WI38 (cell line): ENCODE results near the gene ARHGAP26.
"Not testable (repeated sequence)": the region's sequence is repeated elsewhere in the genome, so short reads cannot be mapped to it uniquely, and the experiment has no call there.

Experiments used
- H3K4me3 ChIP-seq: 2 replicates; pipeline ENCODE4 v1.5.1; 2011; ENCODE audit warnings: low read depth, mild to moderate bottlenecking, control low read depth, low read length
- TF ChIP-seq, protein P1 (sequence below): IDR thresholded peaks from 2 replicates; pipeline ENCODE4 v1.5.1; 2012; ENCODE audit warnings: low read depth, mild to moderate bottlenecking, control low read depth, low read length

The ARHGAP26 gene

DNA sequence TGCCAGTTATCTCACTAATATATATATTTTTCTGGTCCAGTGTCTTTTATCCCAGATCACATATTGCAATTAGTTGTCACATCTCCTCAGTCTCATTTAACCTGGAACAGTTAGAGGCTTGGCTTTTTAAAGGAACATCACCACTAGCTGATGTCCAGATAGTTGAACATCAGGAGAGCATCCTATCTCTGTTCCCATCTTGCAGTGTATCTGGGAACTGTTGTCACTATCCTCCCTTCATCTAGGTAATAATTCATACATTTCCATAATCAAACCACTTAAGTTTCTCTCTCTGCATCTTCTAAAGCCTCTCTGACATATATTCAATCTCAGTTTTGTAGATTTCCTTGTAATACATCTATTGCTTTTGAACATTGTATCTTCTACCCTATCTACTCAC, 175.7 kb downstream of the ARHGAP26 start:
- TF ChIP-seq, protein P1, sequence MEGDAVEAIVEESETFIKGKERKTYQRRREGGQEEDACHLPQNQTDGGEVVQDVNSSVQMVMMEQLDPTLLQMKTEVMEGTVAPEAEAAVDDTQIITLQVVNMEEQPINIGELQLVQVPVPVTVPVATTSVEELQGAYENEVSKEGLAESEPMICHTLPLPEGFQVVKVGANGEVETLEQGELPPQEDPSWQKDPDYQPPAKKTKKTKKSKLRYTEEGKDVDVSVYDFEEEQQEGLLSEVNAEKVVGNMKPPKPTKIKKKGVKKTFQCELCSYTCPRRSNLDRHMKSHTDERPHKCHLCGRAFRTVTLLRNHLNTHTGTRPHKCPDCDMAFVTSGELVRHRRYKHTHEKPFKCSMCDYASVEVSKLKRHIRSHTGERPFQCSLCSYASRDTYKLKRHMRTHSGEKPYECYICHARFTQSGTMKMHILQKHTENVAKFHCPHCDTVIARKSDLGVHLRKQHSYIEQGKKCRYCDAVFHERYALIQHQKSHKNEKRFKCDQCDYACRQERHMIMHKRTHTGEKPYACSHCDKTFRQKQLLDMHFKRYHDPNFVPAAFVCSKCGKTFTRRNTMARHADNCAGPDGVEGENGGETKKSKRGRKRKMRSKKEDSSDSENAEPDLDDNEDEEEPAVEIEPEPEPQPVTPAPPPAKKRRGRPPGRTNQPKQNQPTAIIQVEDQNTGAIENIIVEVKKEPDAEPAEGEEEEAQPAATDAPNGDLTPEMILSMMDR = no peak
- no peak overlapping the region for H3K4me3 ChIP-seq

DNA sequence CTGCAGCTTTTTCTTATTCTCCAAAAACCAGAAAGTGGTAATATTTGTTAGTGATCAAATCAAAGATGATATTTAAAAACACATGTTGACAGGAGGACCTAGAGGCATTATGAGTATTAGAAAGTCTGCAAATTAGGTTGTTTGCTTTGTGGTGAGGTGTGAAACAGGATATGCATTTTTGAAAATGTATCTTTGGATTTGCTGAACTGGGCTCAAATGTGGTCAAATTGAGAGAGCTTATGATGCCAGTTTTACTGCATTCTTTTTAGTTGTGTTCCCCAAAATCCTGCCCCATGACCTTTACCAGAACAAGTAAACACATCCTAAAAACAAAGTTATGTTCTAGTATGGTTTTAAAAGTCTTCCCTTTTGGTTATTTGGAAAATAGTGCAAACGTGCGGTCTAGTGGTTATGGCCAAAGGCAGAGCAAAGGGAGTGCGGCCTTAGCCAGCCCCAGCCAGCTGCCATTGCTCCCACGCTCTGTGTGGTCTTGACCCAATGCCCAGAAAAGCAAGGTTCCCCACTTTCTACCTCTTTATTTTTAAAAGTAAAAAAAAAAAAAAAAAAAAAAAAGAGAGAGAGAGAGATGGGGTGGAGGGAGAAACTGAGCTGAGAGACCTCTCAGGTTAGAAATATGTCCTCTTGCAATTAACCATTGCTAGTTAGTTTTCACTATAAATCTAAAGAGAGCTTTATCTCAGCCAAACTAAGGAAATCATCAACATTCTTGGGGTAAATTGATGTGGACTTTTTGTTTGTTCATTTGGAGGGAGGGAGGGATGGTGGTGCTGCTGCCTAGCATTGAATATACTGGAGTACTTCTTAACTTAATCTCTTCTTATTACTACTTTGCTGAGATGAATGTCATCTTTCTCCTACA, 176.6 kb downstream of the ARHGAP26 start:
- TF ChIP-seq, protein P1 = no peak

DNA sequence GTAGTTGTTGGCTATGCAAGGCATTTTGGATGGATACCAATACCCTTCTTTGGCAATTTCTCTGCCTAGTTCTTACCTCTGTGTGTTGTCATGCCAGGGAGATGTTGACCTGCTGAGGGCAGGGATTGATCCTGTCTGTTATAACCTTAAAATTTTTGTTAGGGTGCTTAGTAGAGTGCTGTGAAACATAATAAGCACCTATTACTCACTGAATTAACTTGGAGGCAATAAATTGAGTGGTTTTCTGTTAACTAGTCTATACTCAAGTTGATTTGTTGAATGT, 177.2 kb downstream of the ARHGAP26 start:
- TF ChIP-seq, protein P1 = no peak
- no peak overlapping the region for H3K4me3 ChIP-seq

More for the DNA sequence above, 176.6 kb downstream of the ARHGAP26 start:
- H3K4me3 ChIP-seq = no peak overlapping the region

DNA sequence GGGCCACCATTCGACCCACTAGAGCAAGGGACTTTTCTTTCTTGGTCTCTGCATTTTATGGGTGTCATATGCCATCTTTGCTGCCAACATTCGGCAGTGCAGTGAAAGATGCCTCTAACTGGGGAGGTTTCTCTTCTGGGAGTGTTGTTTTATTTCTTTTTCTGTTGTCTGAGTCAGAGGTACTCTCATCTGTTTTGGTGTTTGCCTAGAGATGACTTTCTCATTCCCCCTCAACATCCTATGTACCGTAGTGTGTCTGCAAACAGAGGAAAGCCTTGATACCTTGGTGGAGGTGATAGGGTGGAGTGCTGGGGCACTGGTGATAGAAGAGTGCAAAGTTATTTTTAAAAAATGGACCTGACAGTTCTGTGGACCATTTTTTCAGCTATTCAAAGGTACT, 182.1 kb downstream of the ARHGAP26 start:
- H3K4me3 ChIP-seq = no peak overlapping the region
- TF ChIP-seq, protein P1 = no peak

DNA sequence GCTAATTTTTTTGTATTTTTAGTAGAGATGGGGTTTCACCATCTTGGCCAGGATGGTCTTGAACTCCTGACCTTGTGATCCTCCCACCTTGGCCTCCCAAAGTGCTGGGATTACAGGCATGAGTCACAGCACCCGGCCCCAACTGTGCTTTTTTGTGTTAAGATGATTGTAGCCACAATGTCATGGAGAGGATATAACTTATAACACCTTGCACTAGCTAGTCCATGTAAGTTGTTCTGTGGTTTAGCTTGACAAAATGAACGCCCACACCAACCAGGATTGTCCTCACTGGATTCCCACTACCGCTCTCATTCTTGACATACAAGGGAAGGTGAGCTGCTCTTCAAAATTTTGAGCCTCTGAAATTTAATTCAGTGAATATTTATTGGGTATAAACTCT, 182.7 kb downstream of the ARHGAP26 start:
- H3K4me3 ChIP-seq = not testable (repeated sequence)

DNA sequence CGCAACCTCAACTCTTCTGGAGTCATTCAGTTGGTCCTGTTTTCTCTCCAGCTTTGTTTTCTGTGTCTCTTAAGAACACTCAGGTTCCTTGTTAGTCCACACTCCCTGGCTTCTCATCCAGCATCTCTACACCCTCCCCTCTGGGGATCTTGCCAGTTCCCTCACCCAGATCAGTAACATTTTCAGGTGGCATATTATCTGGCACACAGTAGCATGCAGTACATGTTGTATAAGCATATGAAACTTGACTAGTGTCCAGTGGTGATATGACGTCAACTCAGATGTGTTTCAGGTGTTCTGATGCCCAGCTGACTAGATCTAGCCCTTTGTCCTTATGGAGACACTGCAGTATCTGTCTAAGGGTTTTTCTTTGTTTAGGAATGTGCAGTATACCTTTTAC, 184.3 kb downstream of the ARHGAP26 start:
- no peak overlapping the region for H3K4me3 ChIP-seq
- TF ChIP-seq, protein P1 = no peak

DNA sequence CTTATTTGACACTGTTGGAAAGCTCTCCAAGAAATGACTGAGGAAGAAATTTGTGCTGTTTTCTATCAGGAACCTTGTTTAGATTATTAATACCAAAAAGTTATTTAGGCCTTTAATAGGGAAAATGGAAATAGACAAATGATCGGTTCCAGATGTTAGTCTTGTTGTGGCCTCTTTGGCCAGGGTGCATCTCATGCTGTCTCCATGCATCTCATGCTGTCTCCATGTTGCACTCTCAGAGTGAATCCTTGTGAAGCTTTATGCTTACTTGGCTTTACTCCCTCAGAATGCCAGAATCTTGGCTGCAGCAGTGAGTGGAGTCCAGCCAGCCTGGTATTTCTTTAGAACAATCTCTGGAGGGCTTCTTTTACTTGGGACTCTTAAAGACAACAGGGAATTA, 185.5 kb downstream of the ARHGAP26 start:
- H3K4me3 ChIP-seq = no peak overlapping the region
- TF ChIP-seq, protein P1 = no peak

DNA sequence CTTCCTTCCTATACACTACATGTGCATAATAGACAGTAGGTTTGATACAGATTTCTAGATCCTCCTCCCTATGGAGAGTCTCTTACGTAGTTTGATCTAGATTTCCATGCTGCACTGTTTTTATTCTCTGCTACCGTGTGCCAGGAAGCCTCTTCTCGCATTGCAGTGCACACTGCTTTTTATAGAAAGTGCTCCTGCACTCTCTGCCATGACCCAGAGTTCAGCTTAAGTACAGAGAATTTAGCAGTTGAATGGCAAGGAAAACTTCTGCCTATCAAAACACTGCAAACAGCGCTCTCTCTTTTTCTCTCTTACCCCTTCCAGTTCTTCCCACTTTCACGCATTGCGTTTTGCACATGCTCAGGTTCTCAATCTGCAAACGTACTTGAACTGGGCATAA, 187.4 kb downstream of the ARHGAP26 start:
- TF ChIP-seq, protein P1 = no peak
- H3K4me3 ChIP-seq = no peak overlapping the region
